IMR-90 (cell line): ENCODE measurements around the gene KRT8. TPM values are rescaled to one million over a fixed set of nuclear protein-coding genes. Genes with fewer than 3 reads are reported as not detected.

Source experiments
- ATAC-seq: fragments of 200-7000 bp; cut with Tn5 transposase; 2 replicates; pipeline ENCODE4 v1.9.1; 2020; ENCODE audit warnings: low read depth, mild to moderate bottlenecking, moderate library complexity
- BruUV-seq: library from RNA; stranded (reverse); fragments of 400-500 nt; replicated peaks from 2 replicates; lab custom pipeline; 2021; lab: Mats Ljungman, UMichigan
- CTCF ChIA-PET: fragments of 300-600 bp; formaldehyde crosslinking; extraction: SDS; loops from one replicate; lab custom pipeline; 2021; ENCODE audit warnings: antibody characterized with exemption; lab: Yijun Ruan, JAX
- POLR2A ChIA-PET: fragments of 300-600 bp; sonication (Branson Sonifier 250); formaldehyde crosslinking; loops from one replicate; lab custom pipeline; 2022; ENCODE audit warnings: antibody characterized with exemption; ENCODE audit not compliant: unreplicated experiment; lab: Charles Lee
- DNase-seq: peaks from one replicate; pipeline ENCODE4 v3.0.0; 2013
- H2AFZ ChIP-seq: replicated peaks from 2 replicates; pipeline ENCODE3; 2013; ENCODE audit warnings: low read length, mild to moderate bottlenecking; ENCODE audit not compliant: poor library complexity
- H2AK5ac ChIP-seq: 2 replicates; pipeline ENCODE4 v1.6.1; 2013; ENCODE audit warnings: low read depth, low read length, inconsistent platforms
- H2AK9ac ChIP-seq: replicated peaks from 2 replicates; pipeline ENCODE3; 2013; ENCODE audit warnings: mild to moderate bottlenecking, low read depth, low read length, moderate library complexity; ENCODE audit not compliant: poor library complexity
- H2BK120ac ChIP-seq: 2 replicates; pipeline ENCODE4 v1.6.1; 2013; ENCODE audit warnings: low read depth, low read length, inconsistent platforms
- H2BK15ac ChIP-seq: 3 replicates; pipeline ENCODE4 v1.6.1; 2013; ENCODE audit warnings: low read depth, low read length, inconsistent platforms
- H2BK20ac ChIP-seq: 2 replicates; pipeline ENCODE4 v1.6.1; 2013; ENCODE audit warnings: low read depth, mild to moderate bottlenecking, inconsistent platforms, low read length, moderate library complexity
- H2BK5ac ChIP-seq: 2 replicates; pipeline ENCODE4 v1.6.1; 2013; ENCODE audit warnings: mild to moderate bottlenecking, low read depth, low read length, inconsistent platforms; ENCODE audit not compliant: poor library complexity, severe bottlenecking
- H3K14ac ChIP-seq: replicated peaks from 2 replicates; pipeline ENCODE4 v1.6.1; 2013; ENCODE audit warnings: low read depth, low read length, inconsistent platforms
- H3K18ac ChIP-seq: 2 replicates; pipeline ENCODE4 v1.6.1; 2013; ENCODE audit warnings: low read depth, low read length, control low read depth
- H3K23ac ChIP-seq: 2 replicates; pipeline ENCODE4 v1.6.1; 2013; ENCODE audit warnings: low read depth, low read length, inconsistent platforms
- H3K27ac ChIP-seq: 2 replicates; pipeline ENCODE4 v1.5.1; 2013; ENCODE audit warnings: mild to moderate bottlenecking, control low read depth, low read length; ENCODE audit not compliant: insufficient read depth
- H3K27me3 ChIP-seq: 2 replicates; pipeline ENCODE4 v1.6.1; 2013; ENCODE audit warnings: low read length; ENCODE audit not compliant: control insufficient read depth, insufficient read depth
- H3K36me3 ChIP-seq: 2 replicates; pipeline ENCODE4 v1.6.1; 2013; ENCODE audit warnings: low read length, mixed read lengths; ENCODE audit not compliant: control insufficient read depth, insufficient read depth
- H3K4ac ChIP-seq: 2 replicates; pipeline ENCODE4 v1.6.1; 2013; ENCODE audit warnings: low read depth, low read length, inconsistent platforms
- H3K4me1 ChIP-seq: 2 replicates; pipeline ENCODE4 v1.6.1; 2013; ENCODE audit warnings: low read length, mixed read lengths; ENCODE audit not compliant: control insufficient read depth, insufficient read depth
- H3K4me2 ChIP-seq: 2 replicates; pipeline ENCODE4 v1.6.1; 2013; ENCODE audit warnings: low read depth, mild to moderate bottlenecking, control low read depth, low read length, moderate library complexity
- H3K4me3 ChIP-seq: 2 replicates; pipeline ENCODE4 v1.5.1; 2013; ENCODE audit warnings: low read depth, mild to moderate bottlenecking, control low read depth, low read length, moderate library complexity; ENCODE audit not compliant: insufficient read depth
- H3K56ac ChIP-seq: 2 replicates; pipeline ENCODE4 v1.6.1; 2013; ENCODE audit warnings: low read length, inconsistent platforms; ENCODE audit not compliant: insufficient read depth; ENCODE audit errors: extremely low read depth
- H3K79me1 ChIP-seq, 2 experiments: 2 replicates each; pipeline ENCODE4 v1.6.1; 2013; ENCODE audit warnings: low read length in 2 of 2, inconsistent platforms in 1 of 2, low read depth in 1 of 2
- H3K9ac ChIP-seq: 2 replicates; pipeline ENCODE4 v1.6.1; 2013; ENCODE audit warnings: low read depth, low read length, control low read depth
- H3K9me1 ChIP-seq: 2 replicates; pipeline ENCODE4 v1.6.1; 2013; ENCODE audit warnings: low read length, inconsistent platforms; ENCODE audit not compliant: insufficient read depth
- H3K9me3 ChIP-seq: 2 replicates; pipeline ENCODE4 v1.6.1; 2013; ENCODE audit warnings: low read length; ENCODE audit not compliant: control insufficient read depth, insufficient read depth
- H4K20me1 ChIP-seq: 2 replicates; pipeline ENCODE4 v1.6.1; 2013; ENCODE audit warnings: low read length, inconsistent platforms; ENCODE audit not compliant: insufficient read depth
- H4K5ac ChIP-seq: 2 replicates; pipeline ENCODE4 v1.6.1; 2013; ENCODE audit warnings: mild to moderate bottlenecking, low read depth, low read length, control low read depth
- H4K8ac ChIP-seq, 2 experiments: 2 replicates each; pipeline ENCODE4 v1.6.1; 2013; ENCODE audit warnings: low read depth in 2 of 2, low read length in 2 of 2, control low read depth in 1 of 2, inconsistent platforms in 1 of 2
- H4K91ac ChIP-seq: 2 replicates; pipeline ENCODE4 v1.6.1; 2013; ENCODE audit warnings: low read depth, low read length, inconsistent platforms; ENCODE audit not compliant: insufficient read depth
- BHLHE40 ChIP-seq: fragments of 150-350 bp; IDR thresholded peaks from 2 replicates; pipeline ENCODE4 v1.6.1; 2016; ENCODE audit warnings: mild to moderate bottlenecking, low read depth, low read length
- CEBPB ChIP-seq: IDR thresholded peaks from 2 replicates; pipeline ENCODE4 v1.6.1; 2012; ENCODE audit warnings: low read depth, low read length, improper control_type of control experiment
- CHD1 ChIP-seq: IDR thresholded peaks from 2 replicates; pipeline ENCODE4 v1.6.1; 2012; ENCODE audit warnings: low read depth, low read length, improper control_type of control experiment
- CTCF ChIP-seq: conservative IDR thresholded peaks from 2 replicates; pipeline ENCODE4 v1.5.1; 2012; ENCODE audit warnings: mild to moderate bottlenecking, low read depth, low read length, improper control_type of control experiment
- ELK1 ChIP-seq: fragments of 150-350 bp; IDR thresholded peaks from 2 replicates; pipeline ENCODE4 v1.6.1; 2016; ENCODE audit warnings: low read depth, mild to moderate bottlenecking, low read length, moderate library complexity, borderline replicate concordance
- FOS ChIP-seq: fragments of 150-350 bp; IDR thresholded peaks from 2 replicates; pipeline ENCODE4 v1.6.1; 2016; ENCODE audit warnings: low read depth, low read length
- MAFK ChIP-seq: IDR thresholded peaks from 2 replicates; pipeline ENCODE4 v1.6.1; 2012; ENCODE audit warnings: low read depth, low read length, improper control_type of control experiment
- MAZ ChIP-seq: IDR thresholded peaks from 2 replicates; pipeline ENCODE4 v1.6.1; 2012; ENCODE audit warnings: low read depth, mild to moderate bottlenecking, low read length, improper control_type of control experiment, moderate library complexity, borderline replicate concordance
- NFE2L2 ChIP-seq: fragments of 150-350 bp; IDR thresholded peaks from 2 replicates; pipeline ENCODE4 v1.6.1; 2016; ENCODE audit warnings: low read depth, mild to moderate bottlenecking, low read length
- POLR2A ChIP-seq: IDR thresholded peaks from 2 replicates; pipeline ENCODE4 v1.6.1; 2012; ENCODE audit warnings: mild to moderate bottlenecking, low read depth, low read length
- RAD21 ChIP-seq: IDR thresholded peaks from 2 replicates; pipeline ENCODE4 v1.6.1; 2012; ENCODE audit warnings: low read length, improper control_type of control experiment
- RCOR1 ChIP-seq: IDR thresholded peaks from 2 replicates; pipeline ENCODE4 v1.6.1; 2012; ENCODE audit warnings: mild to moderate bottlenecking, low read length, improper control_type of control experiment; ENCODE audit not compliant: insufficient replicate concordance
- SMC3 ChIP-seq: fragments of 150-350 bp; IDR thresholded peaks from 2 replicates; pipeline ENCODE4 v1.6.1; 2016; ENCODE audit warnings: low read depth, mild to moderate bottlenecking, antibody characterized with exemption, low read length, moderate library complexity
- WGBS, 2 experiments: methylation state at CpG; one replicate each; pipeline versions ENCODE4 v1.1.5 to v1.1.7; 2013; ENCODE audit warnings: missing lambda C conversion rate in 2 of 2; ENCODE audit not compliant: insufficient read length in 1 of 2; ENCODE audit errors: extremely low coverage in 2 of 2; 5-methylcytosine and 5-hydroxymethylcytosine counted together
- dilution Hi-C: fragments of 300-500 bp; cut with HindIII; formaldehyde crosslinking; loops from one replicate; pipeline ENCODE4 v1.14.3; 2018; ENCODE audit warnings: low sequenced_read_pairs; ENCODE audit not compliant: unreplicated experiment
- in situ Hi-C: fragments of 300-500 bp; cut with MboI; formaldehyde crosslinking; loops from 3 replicates; pipeline ENCODE4 v1.14.3; 2019; ENCODE audit warnings: low sequenced_read_pairs, inconsistent platforms, mixed read lengths
- intact Hi-C: fragments of 100-400 bp; cut with micrococcal nuclease; formaldehyde crosslinking; loops from 2 replicates; pipeline ENCODE4 v1.10.0; 2022
- polyA plus RNA-seq, 3 experiments: library from polyadenylated mRNA; depleted of rRNA; stranded (reverse); fragments of >200 nt; gene quantifications; 2 replicates each; pipeline ENCODE4 v1.2.3, GENCODE V29; 2012; ENCODE audit warnings: low replicate concordance in 1 of 3
- total RNA-seq: library from RNA; depleted of rRNA; stranded (reverse); fragments of >200 nt; gene quantifications from 2 replicates; pipeline ENCODE4 v1.2.3, GENCODE V29; 2012
- TF ChIP-seq, protein P1 (sequence below): fragments of 150-350 bp; IDR thresholded peaks from 2 replicates; pipeline ENCODE4 v1.6.1; 2017; ENCODE audit warnings: mild to moderate bottlenecking, antibody characterized with exemption, low read length, low read depth

KRT8 gene
- total and polyA plus RNA-seq, 2 of the 4 experiments (the other 2 are of a cell fraction): 10.9 to 39.3 TPM

DNA sequence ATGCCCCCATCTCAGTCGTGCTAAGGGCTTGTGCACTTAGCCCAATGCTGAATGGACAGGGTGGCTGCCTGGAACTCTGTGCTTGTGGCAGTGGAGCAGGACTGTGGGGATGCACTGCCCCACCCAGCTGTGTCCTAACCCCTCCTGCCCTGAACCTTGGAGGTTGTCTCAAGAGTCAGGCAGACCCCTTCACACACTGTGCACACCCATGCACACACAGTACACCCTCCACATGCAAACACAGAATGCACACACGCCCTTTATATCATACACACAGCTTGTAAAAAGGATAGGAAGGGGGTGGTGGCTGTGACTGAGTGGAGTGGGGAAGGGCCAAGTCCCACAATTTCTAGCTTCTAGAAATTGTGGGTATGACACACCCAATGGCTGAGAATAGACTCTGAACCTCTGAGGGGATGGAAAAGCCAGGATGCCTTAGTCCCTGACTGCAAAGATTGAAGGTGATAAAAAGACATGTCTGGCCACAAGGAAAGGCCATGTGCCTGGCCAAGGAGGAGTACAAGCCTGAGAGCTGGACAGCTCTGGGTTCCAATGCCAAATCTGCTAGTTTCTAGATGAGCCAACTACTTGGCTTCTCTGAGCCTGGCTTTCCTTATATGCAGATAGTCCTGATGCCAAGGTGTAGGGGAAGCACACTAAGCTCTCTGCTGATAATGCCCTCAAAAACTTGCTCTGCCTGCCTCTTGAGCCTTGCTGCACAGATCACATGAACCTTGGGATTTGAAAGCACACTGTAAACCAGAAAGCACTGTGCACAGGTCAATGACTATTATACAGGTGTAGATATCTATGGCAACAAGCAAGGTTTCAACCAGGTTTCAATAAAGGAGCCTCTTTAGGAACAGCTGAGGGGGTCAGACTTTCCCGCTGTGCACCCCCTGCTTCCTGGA lies 8.4 kb downstream of the KRT8 start:
- H4K20me1 ChIP-seq: no peaks in the 10 kb centered on the region
- DNase-seq (no peak), ATAC-seq (no peak)
- peaks cover 7% of the 10 kb centered on the region for H3K36me3 ChIP-seq
- H3K9me1 ChIP-seq: 0 out of 2 replicates have a peak, but pooled peaks cover 2% of the 10 kb centered on the region
- no peak overlapping the region for H4K5ac ChIP-seq
- no peak overlapping the region for H4K91ac ChIP-seq
- H3K4me3 ChIP-seq: no peak overlapping the region
- no peak overlapping the region for H3K18ac ChIP-seq
- dilution Hi-C loops: loop anchor here (25.0 kb wide), 1 partner anchor 91 kb away; no protein-coding TSS in a partner anchor
- no peaks in the 10 kb centered on the region for H3K4me1 ChIP-seq
- WGBS, 2 experiments: 29% methylated on average over 1 of the region's 3 CpGs; no CpG with 5 or more reads in 1 of the 2 experiments
- POLR2A ChIA-PET: no interaction called here
- H3K4me2 ChIP-seq: no peak overlapping the region
- no peaks in the 10 kb centered on the region for H3K79me1 ChIP-seq
- H2AK9ac ChIP-seq: no peak overlapping the region
- H2BK20ac ChIP-seq: no peak overlapping the region
- no peak overlapping the region for H4K8ac ChIP-seq
- H3K9me3 ChIP-seq: 0 out of 2 replicates have a peak, but pooled peaks cover 1% of the 10 kb centered on the region
- CTCF ChIA-PET: interaction anchor here (0.5 to 1.1 kb wide), 3 partner anchors 11 to 82 kb away, joined by 3 to 4 read pairs (median 3); no protein-coding TSS in a partner anchor
- H3K27me3 ChIP-seq: peaks cover 1% of the 10 kb centered on the region; the same call in 1 of the 2 replicates
- H3K23ac ChIP-seq: no peak overlapping the region
- H3K4ac ChIP-seq: no peak overlapping the region
- TF ChIP-seq BHLHE40 (no peak), RAD21 (no peak), MAFK (no peak), CHD1 (no peak), ELK1 (no peak), NFE2L2 (no peak), SMC3 (no peak), POLR2A (no peak), FOS (no peak), MAZ (no peak), RCOR1 (no peak), CTCF (no peak), CEBPB (no peak)
- TF ChIP-seq, protein P1, sequence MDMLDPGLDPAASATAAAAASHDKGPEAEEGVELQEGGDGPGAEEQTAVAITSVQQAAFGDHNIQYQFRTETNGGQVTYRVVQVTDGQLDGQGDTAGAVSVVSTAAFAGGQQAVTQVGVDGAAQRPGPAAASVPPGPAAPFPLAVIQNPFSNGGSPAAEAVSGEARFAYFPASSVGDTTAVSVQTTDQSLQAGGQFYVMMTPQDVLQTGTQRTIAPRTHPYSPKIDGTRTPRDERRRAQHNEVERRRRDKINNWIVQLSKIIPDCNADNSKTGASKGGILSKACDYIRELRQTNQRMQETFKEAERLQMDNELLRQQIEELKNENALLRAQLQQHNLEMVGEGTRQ: no peak
- no peak overlapping the region for H2BK120ac ChIP-seq
- no peak overlapping the region for H3K14ac ChIP-seq
- H3K56ac ChIP-seq: no peak overlapping the region
- BruUV-seq: no TSS peak
- in situ Hi-C loops: no loop called here
- H3K27ac ChIP-seq: no peak overlapping the region
- no peak overlapping the region; the same call in 1 of the 2 replicates for H2AK5ac ChIP-seq
- H3K9ac ChIP-seq: no peak overlapping the region
- peak overlapping the region; percentile 29 for H2AFZ ChIP-seq
- H2BK15ac ChIP-seq: no peak overlapping the region
- intact Hi-C loops: no loop called here
- no peak overlapping the region for H2BK5ac ChIP-seq
